Stimulated activated CD8-positive, alpha-beta memory T cell treated with anti-CD3 and anti-CD28 coated beads, Interleukin-7, amount 100 ng/mL, for 48 hours (primary cell): Measurements from ENCODE around the gene GABRB3.

Experiments
- DNase-seq, 2 donors: peaks; one replicate each; pipeline ENCODE4 v3.0.0-alpha.2; 2020; ENCODE audit warnings: low read depth in 1 of 2; ENCODE audit errors: extremely low read depth in 1 of 2

The GABRB3 gene

GRCh38 chr15:26562336-26562735 lies 210.5 kb downstream of the GABRB3 start:
- no peak for DNase-seq

- no peak for DNase-seq
Measured at GRCh38 chr15:26561896-26562295, 211.0 kb downstream of the GABRB3 start.

DNA sequence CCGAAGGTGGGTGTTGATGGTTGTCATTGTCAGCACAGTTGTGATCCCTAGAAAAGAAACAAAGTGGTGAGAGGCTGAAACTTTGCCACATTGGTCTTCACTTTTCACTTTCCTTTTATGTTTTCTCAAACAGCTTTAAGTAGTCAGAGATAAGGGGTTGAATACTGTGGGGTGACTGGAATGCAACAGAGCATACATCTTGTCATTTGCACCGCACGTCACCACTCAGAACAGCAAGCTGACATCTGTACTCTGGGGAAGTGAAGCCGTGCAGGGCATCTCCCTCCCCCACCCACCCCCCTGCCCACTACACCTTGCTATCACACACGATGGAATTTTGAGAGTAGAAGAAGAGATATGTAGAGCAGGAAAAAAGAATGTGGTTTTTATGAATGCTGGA lies 211.7 kb downstream of the GABRB3 start:
- no peak for DNase-seq

- DNase-seq, result no peak
Measured at GRCh38 chr15:26555898-26556297, 217.0 kb downstream of the GABRB3 start.

DNA sequence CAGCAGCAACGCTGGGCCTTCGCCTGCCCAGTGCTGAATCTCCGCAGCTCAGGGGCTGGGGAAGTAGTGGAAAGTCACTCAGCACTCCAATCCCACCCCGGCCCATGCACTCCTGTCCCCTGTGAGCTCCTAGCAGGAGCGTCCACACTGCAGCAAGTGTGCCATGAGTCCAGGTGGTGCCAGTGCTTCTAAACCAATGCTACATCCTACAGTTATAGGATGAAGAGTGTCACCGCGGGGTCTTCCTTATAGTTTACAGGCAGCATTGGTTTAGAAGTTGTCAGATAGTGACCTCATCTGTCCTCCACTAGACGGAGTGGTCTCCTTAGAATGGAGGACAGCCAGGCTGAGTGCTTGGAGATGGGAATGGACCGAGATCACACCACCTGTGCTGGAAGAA lies 221.4 kb downstream of the GABRB3 start:
- no peak for DNase-seq

DNA sequence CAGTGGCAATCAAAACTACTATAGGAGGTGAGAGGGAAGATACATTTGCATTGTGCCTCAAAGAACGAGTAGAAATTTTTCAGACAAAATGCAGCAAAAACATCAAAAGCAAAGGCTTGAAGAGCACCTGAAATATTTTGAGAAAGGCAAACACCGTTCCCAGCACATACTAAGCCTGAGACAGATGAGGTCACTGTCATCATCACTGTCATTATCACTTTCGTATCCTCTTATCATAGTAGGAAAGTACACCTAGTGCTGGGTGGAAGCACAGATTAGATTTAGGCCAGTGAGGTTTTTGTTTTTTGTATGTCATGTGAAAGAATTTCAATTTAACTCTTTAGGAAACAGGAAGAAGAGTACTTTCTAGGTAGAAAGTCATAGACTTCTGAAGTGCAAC lies 222.0 kb downstream of the GABRB3 start:
- DNase-seq, result no peak

DNA sequence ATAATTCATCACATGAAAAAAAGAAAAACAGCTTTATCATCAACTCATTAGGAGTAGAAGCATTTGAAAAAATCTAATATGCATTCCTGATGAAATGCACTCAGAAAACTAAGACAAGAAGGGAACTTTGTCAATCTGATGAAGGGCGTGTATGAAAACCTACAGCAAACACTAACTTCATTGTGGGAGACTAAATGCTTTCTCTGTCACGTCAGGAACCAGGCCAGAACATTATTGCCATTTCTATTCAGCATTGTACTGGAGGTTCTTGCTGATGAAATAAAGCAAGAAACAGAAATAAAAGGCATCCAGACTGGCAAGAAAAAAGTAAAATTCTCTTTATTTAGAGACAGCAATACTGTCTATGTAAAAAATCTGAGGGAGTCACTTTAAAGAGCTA lies 235.2 kb downstream of the GABRB3 start:
- no peak for DNase-seq

- DNase-seq, result no peak
Measured at GRCh38 chr15:26531489-26531888, 241.4 kb downstream of the GABRB3 start.

- DNase-seq, result no peak
Measured at GRCh38 chr15:26525096-26525495, 247.8 kb downstream of the GABRB3 start.

- no peak for DNase-seq
Measured at GRCh38 chr15:26521691-26522198, 251.1 kb downstream of the GABRB3 start.

DNA sequence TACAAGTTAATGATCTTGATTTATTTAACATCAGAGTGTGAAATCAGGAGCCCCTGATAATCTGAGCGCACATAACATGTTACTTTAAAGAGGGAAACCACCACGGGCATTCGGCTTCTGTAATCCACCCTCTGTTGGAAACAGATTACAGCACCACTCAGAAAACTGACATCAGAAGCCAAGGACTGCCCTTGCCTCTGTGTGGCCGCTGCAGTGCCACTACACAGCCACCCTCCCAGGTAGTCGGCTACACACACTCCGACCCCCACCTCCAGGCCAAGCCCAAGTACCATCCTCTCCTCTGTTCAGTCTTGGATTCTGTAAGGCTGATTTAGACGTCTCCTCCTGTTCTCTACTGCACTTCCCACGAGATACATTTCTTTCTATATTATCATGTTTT lies 251.7 kb downstream of the GABRB3 start:
- DNase-seq, result no peak

GRCh38 chr15:26518885-26519284 lies 254.0 kb downstream of the GABRB3 start:
- no peak for DNase-seq

DNA sequence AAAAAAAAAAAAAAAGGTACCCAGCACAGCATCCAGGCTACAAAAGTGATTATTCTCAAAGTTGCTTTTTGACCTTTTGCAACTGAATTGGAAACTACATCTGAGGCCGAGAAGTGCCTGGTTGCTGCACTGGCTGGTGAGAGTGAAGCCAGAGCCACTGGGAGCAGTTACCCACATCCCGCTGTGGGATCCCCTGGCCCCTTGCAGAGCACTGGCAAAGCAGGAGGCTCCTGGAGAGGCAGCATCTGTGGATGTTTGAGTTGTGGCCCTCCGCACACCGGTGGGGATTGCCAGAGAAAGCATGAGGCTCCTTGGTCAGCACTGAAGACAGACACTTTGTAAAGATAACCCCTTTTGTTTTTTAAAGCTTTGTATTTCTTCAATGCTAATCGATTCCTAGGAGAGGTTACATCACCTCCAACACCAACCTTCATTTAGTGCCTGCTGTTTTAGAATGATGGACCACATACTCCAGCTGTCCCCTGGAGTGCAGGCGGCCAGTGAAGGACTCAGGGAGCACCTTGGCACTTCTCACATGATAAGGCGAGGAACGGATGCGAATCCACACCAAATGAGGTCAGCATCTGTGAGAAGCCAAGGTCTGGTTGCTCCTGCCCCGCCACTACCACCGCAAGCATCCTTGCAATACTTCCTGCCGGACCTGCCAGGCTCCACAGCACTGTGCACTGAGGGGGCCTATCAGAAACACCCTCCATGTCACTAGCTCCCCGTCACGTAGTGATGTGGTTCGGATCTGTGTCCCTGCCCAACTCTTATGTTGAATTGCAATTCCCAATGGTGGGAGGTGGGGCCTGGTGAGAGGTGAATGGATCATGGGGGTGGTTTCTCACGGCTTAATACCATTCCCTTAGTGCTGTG lies 256.5 kb downstream of the GABRB3 start:
- DNase-seq, result no peak

GRCh38 chr15:26504009-26504408 lies 268.9 kb downstream of the GABRB3 start:
- no peak for DNase-seq
